Measurements from ENCODE around the gene MEA1.
"Not testable (repeated sequence)": the region's sequence is repeated elsewhere in the genome, so short reads cannot be mapped to it uniquely, and the experiment has no call there.

The MEA1 gene

DNA sequence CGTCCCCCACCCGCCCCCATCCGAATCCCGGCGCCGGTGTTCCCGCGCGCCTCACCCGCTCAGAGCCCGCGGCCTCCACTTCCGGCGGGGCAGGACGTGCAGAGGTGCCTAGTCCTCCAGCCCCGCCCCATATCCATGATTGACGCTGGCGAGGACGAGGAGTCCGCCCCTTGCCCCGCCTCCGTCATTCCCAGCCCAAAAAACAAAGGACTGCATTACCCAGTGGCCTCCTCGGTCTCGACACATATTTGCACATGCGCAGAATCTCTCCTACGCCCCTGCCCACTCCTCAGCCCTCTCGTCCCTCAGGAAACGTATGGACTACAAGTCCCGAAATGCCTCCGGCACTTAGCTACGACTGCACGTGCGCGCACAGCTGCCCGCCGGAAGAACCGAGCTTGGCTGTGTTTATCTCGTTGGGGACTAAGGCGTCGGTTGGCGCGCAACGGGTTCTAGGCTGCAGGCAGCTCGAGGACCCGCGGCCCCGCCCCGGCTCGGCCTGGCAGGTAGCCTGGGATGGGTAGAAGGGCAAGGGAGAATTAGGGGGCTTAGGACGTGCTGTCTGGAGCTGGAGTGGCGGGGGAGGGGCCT is at the start of gene MEA1, which contains the start of gene KLHDC3:
Gene MEA1 (minus strand): TSS at position 104 of the 591 bp plus-strand sequence. CDS start 133 bp downstream, outside the sequence.
Gene KLHDC3 (plus strand): TSS at position 407 of the 591 bp plus-strand sequence. CDS start 2,944 bp downstream, outside the sequence.
- DNase-seq (ENCODE audit: low read depth) = peak; percentile 100

DNA sequence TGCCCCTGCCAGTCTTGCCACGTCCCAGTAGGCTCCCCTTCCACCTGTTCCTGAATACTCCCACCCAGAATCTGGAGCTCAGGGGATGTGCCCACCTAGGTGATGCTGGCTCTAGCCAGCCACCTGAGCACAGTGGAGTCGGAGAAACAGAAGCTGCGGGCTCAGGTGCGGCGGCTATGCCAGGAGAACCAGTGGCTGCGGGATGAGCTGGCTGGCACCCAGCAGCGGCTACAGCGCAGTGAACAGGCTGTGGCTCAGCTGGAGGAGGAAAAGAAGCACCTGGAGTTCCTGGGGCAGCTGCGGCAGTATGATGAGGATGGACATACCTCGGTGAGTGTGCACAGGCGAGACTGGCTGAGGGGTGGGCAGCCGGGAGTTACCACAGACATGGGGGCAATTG is 49.1 kb upstream of the MEA1 start:
- DNase-seq (ENCODE audit: low read depth) = no peak

DNA sequence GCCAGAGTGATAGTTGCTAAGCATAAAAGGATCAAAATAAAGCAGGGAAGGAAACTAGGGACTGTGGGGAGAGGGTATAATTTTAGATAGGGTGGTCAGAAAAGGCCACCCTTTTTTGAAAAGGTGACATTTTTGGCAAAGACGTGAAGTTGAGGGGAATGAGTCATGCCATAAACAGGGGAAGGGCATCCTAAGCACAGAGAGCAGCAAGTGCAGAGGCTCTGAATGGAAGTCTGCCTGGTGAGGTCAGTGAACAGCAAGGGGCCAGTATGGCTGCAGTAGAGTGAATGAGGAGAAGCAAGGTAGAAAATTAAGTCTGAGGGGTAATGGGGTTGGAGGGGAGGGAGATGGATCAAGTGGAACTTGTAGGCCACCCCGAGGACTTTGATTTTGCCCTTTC is 48.1 kb upstream of the MEA1 start:
- no peak for DNase-seq (ENCODE audit: low read depth)

DNA sequence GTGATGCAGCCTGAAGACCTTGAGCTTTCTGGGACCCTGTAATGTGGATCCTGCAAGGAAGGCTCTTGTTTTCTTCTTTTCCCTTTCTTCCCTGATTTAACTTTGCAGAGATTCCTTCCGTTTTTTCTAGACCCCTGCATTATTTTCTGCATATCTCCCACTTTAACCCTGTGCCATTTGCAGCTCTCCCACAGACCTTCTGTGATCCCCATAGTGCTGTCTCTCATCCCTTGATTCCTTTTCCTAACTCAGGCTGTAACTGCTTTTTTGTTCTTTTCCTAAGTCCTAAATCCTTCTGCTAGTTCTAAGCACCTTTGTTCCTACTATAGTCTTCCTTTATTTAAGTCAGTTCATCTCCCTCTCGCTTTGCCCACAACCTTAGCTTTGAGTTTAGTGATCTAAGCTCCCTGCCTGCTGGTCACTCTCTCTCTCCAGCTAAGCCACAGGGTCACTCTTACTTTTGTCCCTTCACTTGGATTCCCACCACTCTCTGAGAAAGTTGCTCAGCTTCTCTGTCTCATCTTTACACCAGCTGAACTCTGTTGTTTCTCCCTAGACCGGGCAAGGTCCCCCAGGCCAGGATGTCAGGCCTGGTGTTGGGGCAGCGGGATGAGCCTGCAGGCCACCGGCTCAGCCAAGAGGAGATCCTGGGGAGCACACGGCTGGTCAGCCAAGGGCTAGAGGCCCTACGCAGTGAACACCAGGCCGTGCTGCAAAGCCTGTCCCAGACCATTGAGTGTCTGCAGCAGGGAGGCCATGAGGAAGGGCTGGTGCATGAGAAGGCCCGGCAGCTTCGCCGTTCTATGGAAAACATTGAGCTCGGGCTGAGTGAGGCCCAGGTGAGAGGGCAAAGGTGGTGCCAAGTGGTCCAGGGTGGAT is 47.2 kb upstream of the MEA1 start:
- no peak for DNase-seq (ENCODE audit: low read depth)

DNA sequence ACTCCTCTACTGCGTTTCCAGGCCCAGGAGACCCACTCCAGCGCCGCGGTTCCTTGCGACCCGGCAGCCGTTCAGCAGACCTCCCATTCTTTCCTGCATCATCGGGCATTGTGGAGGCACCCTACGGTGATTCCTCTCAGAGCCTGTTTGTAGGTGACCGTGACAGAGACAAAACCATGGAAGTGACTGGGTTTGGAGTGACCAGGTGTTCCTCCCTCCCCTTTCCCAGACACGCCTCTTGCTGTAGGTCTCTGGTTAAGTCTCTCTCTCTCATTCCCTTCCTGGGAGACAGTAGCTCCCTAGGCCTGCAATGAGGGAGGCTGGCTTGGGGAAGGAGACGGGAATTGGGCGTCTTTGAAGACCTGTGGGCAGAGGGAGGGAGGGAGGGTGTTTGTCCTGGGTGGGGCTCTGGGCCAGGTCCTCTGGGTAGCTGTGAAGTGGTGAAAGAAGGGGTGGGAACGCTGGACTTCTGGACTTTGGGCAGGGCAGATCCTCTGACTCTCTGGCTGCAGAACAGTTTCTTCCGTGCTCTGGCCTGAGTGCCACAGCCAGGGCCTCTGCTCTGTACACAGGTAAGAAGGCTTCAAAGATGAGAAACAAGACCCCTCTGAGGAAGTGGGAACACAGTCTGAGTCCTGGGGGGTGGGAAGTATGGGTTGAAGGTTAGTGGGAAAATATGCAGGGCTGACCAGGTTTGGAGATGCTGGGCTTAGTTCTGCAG is 46.4 kb upstream of the MEA1 start:
- no peak for DNase-seq (ENCODE audit: low read depth)

DNA sequence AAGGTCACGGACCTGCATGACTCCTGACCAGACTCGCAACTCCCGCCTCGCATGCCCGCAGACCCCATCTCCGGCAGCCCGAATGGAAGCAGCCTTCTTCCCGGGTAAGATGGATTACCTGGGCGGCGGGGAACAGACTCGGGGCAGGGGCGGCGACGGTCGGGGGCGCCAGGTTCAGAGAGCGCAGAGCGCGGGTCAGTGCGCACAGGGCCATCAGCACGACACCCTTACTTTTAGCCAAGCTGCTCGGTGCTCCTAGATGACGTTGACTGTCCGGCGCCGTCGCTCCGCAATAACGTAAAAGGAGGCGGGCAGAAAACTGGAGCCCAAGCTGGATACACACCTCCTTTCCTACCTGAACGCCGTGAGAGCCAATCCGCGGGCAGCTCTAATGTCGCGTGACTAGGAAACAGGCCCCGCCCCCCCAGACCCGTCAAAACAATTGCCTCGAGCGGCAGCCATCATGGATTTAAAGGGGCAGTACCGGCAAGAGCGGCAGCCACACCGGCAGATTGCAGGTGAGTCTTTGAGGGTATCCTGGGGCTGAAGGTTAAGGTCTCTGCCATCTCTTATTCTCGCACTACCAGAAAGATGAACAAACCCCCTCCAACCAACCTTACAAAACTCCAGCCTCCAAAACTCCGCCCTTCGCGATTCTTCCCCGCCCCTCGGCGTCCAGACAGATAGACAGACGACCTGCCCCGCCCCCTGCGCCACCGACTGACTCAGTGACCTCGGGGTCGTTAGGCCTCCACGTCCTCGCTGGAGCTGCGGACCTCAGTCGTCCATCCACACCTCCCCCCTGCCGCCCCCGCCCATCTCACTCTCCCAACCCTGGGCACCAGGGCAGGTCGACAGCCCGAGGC is 45.7 kb upstream of the MEA1 start, which contains the start of the genes KLC4 and MRPL2:
Gene KLC4 (plus strand): TSS at position 464 of the 866 bp plus-strand sequence. CDS start 1,705 bp downstream, outside the sequence.
Gene MRPL2 (minus strand): TSS at position 267 of the 866 bp plus-strand sequence. CDS start 53 bp downstream, at position 214.
- DNase-seq (ENCODE audit: low read depth) = peak; percentile 97

DNA sequence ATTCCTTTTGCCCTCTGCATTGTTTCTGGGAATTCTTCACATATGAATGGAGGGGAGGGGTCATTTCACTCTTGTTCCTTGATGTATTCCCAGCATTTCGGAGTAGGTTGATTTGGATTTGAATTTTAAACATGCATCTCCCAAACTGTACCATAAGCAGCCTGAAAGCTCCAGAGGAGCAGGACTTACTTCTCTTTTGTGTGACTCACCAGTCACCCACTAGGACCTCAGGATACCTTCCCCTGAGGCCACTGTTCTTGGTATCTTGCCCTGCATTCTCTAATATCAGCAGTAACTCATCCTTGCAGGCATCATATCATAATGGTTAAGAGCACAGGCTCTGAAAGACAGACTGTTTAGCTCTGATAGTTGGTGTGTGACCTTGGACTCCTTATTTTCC is 44.8 kb upstream of the MEA1 start:
- no peak for DNase-seq (ENCODE audit: low read depth)

DNA sequence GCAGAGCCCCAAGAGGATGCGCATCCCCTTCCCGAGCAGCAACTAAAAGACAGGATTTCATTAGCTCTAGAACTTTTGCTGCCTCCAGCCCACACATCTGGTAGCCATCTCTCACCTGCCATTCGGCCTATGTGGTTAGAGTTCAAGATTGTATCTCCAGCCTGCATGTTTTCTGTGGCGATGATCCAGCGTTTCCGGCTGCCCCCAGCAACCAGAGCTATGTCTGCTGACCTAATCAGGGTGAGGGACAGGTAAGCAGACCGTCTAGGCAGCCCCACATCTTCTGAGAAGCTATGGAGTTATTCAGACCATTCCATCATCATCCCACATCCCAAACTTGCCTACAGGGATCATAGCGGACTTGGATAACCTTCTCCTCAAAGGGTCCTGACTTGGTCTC is 42.2 kb upstream of the MEA1 start:
- no peak for DNase-seq (ENCODE audit: low read depth)

DNA sequence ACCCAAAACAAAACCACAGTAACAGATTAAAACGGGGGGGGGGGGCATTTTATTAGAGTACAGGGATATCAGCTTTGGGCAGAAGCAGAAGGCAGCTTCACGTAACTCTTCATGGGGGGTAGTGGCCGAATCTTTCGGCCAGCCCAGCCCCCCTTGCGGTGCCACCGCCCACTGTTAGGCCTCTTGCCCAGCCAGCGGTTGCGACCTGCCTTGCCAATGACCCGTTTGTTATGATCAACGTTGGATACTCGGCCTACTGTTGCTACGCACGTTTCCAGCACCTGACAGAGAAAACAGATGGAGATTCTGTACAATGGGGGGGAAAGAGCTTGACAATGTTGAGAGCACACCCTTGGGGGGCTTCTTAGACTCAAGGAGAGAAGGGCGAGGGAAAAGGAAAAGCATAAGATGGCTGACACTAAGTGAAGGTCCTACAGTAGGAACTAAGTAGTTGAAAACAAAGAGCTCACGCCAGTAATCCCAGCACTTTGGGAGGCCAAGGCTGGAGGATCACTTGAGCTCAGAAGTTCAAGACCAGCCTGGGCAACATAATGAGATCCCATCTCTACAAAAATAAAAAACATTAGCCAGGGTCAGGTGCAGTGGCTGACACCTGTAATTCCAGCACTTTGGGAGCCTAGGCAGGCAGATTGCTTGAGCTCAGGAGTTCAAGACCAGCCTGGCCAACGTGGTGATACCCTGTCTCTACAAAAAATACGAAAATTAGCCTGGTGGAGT is 40.6 kb upstream of the MEA1 start:
- no peak for DNase-seq (ENCODE audit: low read depth)

DNA sequence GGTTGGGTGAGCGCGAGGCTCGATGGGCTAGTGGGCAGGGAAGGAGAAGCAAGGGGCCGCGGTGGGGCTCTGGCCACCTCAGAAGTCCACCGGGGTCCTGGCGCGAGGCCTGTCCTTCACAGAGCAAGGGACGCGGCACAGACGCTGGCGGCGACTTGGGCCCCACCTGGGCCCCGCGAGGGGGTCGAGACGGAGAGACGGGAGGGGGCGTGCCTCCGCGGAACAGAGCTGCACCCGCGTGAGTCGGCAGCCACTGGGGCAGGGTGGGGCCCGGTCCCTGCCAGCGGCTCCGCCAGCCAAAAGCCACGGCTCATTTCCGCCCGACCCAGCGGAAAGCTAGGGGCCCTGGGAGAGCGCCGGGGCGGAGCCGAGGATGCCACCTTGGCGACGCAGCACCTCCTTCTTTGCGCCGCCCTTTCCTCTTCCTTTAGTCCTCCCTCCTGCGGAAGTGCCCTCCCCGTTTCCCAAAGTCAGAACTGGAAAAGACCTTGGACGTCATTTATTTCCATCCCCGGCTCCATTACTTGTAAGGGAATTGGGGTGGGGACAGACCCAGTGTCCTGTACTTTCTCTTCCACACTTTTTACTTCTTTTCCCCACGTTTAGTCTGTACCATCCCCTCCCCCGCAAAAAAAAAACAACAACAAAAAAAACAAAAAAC is 39.9 kb upstream of the MEA1 start, which contains the start of gene CUL7:
Gene CUL7 (minus strand): TSS at position 307 of the 661 bp plus-strand sequence. CDS start 1,063 bp downstream, outside the sequence.
- DNase-seq (ENCODE audit: low read depth) = peak; percentile 96

DNA sequence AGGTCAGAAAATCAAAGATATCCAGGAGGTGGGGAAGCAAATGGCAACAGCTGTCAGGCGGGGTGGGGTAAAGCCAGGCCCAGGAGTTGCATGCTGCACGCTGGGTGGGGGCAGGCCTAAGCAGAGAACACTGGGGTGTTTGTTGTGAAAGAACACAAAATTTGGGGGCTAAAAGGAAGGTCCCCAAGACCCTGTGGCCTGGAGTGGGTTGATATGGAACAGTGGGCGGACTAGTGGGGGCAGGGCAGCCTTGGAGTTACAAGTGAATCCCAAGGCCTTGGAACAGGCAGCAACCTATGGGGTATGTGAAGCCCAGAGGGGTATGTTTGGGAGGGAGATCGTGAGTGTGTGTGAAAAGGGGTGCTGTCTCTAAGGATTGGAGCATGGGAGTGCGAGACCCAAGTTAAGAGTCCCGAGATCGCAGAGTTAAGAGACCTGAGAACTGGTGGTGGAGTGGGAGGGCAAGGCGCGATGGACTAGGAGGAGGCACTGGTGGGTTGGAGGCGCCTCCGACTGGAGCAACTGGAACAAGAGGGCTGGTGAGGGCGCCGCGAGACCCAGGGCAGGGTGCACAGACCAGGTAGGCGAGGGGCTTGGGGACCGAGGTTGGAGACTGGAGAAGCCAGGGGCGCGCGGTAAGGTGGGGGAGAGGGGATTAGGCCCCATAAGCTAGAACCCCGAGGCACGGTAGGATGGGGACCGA is 39.2 kb upstream of the MEA1 start:
- DNase-seq (ENCODE audit: low read depth) = no peak

DNA sequence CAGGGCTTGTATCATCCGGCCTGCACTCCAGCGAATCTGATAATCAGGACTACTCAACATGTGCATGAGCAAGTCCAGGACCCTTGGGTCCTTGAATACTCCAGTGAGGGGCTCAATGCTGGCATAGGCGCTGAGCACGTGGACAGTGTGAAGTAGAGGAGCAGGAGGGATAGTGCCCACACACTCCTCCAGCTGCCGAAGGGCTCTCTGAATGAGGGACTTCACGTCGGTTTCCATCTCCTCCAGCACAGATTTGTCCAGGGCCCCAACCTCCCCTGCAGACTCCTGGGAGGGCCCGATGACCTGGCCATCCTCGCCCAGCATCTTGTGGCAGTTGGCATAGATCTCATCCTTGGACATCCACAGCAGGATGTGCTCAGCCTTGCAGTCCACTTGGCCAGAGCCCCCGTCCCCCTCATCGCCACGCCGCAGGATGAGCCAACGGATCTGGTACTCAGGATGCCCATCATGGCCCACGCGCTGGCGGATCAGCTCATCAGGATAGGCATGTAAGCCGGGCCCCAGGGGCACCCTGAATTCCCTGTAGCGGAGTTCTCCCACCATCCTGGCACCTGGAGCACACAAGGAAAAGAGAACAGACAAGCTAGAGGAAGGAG is 38.6 kb upstream of the MEA1 start:
- DNase-seq (ENCODE audit: low read depth) = no peak

DNA sequence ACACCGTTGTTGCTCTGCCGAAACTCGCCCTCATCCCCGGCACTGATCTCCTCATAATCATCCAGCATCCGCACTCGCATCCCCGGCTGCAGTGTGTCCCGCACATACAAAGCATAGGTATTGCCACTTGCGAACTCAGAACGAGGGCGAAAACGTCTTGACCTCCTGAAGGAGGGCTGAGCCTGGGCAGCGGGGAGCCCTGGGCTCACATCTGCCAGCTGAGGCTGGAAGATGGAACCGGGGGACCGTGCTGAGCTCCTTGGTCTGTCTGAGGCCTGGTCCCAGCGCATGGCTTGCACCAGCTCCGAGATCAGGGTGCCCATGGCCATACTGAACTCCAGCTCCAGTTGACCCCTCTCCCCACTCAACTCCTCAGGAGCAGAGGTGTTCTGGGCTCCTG is 37.2 kb upstream of the MEA1 start:
- DNase-seq (ENCODE audit: low read depth) = no peak

DNA sequence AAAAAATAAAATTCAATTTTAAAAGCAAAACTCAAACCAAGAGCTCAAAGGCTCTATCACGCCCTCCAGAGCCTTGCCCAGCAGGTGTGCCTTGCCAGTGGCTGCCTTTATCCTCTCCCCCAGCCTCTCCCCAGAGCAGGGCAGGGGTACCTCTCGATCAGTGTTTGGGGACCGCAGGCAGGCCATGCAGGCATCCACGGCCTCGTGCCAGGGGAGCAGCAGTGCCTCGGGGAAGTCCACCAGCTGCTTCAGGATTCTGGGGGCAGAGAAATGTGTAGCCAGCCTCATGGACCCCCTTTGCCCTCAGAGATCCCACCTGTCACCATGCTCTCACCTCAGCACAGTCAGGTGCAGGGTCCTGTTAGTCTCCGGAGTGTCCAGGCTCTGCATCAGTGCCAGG is 34.3 kb upstream of the MEA1 start:
- DNase-seq (ENCODE audit: low read depth) = no peak

DNA sequence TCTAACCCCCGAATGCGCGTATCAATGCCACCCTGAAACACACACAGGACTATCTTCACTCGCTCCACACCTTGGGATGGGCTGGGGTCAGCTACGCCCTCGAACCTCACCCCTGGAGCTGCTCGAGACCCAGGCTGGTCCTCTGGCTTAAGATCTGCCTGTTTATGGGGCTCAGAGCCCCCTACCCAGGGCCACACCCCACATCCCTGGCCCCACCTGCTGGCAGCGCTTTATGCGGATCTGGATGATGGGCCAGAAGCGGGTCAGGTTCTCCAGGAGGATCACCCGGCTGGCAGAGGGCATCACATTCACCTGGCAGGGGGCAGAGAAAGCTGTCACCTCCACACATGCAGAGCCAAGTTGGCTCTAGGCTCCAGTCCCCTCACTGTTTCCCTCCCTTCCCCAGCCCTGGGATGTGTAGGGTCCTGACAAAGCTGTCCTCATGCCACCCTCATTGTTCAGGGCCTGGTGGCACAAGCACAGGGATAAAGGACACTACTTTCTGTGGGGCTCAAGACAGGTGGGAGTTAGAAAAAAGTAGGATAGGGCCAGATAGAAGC is 31.7 kb upstream of the MEA1 start:
- DNase-seq (ENCODE audit: low read depth) = no peak

DNA sequence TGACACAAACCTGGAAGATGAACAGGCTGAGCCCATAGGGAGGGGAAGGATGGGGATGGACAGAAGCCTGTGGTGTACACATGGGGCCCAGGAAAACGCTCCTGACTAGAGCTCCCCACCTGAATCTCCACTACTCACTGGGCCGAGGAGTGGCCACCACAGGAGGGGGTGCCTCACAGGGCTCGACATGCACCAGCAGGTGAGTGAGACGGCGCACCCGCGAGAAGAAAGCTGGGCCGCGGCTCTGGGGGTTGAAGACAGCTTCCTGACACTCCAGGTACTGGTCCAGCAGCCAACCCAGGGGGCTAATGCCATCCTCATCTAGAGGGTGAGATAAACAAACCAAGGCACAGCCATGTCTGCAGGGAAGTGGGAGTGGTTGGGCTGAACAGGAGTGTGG is 29.6 kb upstream of the MEA1 start:
- no peak for DNase-seq (ENCODE audit: low read depth)

DNA sequence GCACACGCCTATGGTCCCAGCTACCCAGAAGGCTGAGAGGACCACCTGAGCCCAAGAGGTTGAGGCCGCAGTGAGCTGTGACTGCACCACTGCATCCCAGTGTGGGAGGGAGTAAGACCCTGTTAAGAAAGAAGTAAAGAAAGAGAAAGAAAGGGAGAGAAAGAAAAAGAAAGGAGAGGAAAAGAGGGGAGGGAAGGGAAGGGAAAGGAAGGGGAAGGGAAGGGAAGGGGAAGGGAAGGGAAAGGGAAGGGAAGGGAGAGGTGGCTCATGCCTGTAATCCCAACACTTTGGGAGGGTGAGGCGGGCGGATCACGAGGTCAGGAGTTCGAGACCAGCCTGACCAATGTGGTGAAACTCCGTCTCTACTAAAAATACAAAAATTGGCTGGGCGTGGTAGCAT is 27.7 kb upstream of the MEA1 start:
- not testable (repeated sequence) for DNase-seq (ENCODE audit: low read depth)

DNA sequence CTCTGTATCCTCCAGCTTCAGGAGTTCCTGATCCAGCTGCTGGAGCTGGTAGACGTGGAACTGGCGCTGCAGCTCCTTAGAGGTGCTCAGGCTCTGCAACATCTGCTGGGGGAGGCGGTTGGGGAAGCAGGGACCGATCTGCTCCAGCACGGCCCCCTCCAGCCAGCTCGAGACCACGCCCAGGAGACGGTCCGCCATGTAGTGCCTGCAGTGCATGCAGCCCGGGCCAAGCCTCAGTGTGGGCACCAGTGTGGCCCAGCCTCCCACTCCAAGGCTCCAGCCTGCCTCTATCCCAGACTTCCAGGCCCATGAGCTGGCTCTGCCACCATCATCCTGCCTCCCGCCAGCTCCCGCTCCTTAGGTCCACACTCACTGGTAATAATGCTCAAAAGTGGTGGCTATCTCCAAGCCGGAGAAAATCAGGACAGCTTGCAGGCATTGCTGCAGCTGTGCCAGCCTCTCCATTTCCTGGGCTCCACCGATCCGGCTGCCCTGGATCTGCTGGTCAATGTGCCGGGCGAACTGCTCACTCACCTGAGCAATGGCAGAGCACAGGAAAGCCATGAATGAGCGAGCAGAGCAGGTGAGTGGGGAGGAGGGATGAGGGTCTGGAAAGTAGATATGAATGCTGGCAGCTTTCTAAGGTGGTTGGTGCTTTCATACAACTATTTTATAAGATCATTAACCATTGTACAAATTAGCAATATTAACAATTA is 27.0 kb upstream of the MEA1 start:
- DNase-seq (ENCODE audit: low read depth) = no peak
